Measurements from ENCODE around the gene SPATA1. TPM values are rescaled to one million over a fixed set of nuclear protein-coding genes. Genes with fewer than 3 reads are reported as not detected.

SPATA1 gene
- total RNA-seq, 1 experiment from 2014 or later, result 0.52 TPM

- no peak for DNase-seq
- TF ChIP-seq, protein P1, sequence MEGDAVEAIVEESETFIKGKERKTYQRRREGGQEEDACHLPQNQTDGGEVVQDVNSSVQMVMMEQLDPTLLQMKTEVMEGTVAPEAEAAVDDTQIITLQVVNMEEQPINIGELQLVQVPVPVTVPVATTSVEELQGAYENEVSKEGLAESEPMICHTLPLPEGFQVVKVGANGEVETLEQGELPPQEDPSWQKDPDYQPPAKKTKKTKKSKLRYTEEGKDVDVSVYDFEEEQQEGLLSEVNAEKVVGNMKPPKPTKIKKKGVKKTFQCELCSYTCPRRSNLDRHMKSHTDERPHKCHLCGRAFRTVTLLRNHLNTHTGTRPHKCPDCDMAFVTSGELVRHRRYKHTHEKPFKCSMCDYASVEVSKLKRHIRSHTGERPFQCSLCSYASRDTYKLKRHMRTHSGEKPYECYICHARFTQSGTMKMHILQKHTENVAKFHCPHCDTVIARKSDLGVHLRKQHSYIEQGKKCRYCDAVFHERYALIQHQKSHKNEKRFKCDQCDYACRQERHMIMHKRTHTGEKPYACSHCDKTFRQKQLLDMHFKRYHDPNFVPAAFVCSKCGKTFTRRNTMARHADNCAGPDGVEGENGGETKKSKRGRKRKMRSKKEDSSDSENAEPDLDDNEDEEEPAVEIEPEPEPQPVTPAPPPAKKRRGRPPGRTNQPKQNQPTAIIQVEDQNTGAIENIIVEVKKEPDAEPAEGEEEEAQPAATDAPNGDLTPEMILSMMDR (IDR thresholded peaks at IDR 0.05; ENCODE audit: unreplicated experiment), result no peak
- Mint-ChIP-seq H3K27ac (ENCODE audit: unreplicated experiment) (no peak overlapping the region), H3K36me3 (ENCODE audit: insufficient read depth, unreplicated experiment) (peaks cover 20% of the 10 kb centered on the region), H3K9me3 (ENCODE audit: low read depth, unreplicated experiment) (peaks cover 2% of the 10 kb centered on the region), H3K4me1 (ENCODE audit: low read depth, unreplicated experiment) (peaks cover 18% of the 10 kb centered on the region), H3K27me3 (ENCODE audit: unreplicated experiment) (no peaks in the 10 kb centered on the region), H3K4me3 (ENCODE audit: low read depth, unreplicated experiment) (no peak overlapping the region)
- intact Hi-C loops (cut with micrococcal nuclease; ENCODE audit: unreplicated experiment), result no loop called here
- BruUV-seq (replicated peaks), result no TSS peak
- CTCF ChIA-PET, result no interaction called here
Observed at GRCh38 chr1:84488107-84488506, 18.1 kb upstream of the SPATA1 start.

DNA sequence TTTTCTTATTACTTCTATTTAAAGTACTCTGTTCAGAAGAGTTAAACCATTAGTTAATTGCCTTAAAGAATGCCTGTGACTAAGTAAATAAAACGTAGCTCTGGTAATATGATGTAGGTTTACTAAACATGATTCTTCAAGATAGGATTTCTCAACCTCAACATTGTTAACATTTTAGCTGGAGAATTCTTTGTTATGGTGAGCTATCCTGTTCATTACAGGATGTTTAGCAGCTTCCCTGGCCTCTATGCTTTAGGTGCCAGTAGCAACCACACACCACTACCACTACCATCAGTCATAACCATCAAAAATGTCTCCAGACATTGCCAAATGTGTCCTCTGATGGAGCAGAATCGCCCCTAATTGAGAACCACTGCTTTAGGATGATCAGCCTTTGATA is 16.4 kb upstream of the SPATA1 start:
- H3K27ac Mint-ChIP-seq (ENCODE audit: unreplicated experiment), result no peak overlapping the region
- no TSS peak for BruUV-seq (replicated peaks)
- TF ChIP-seq, protein P1 (IDR thresholded peaks at IDR 0.05; ENCODE audit: unreplicated experiment), result no peak
- peaks cover 8% of the 10 kb centered on the region for H3K36me3 Mint-ChIP-seq (ENCODE audit: insufficient read depth, unreplicated experiment)
- peaks cover 18% of the 10 kb centered on the region for H3K4me1 Mint-ChIP-seq (ENCODE audit: low read depth, unreplicated experiment)
- no peaks in the 10 kb centered on the region for H3K27me3 Mint-ChIP-seq (ENCODE audit: unreplicated experiment)
- intact Hi-C loops (cut with micrococcal nuclease; ENCODE audit: unreplicated experiment), result no loop called here
- CTCF ChIA-PET, result no interaction called here
- peaks cover 2% of the 10 kb centered on the region for H3K9me3 Mint-ChIP-seq (ENCODE audit: low read depth, unreplicated experiment)
- no peak for DNase-seq
- no peak overlapping the region for H3K4me3 Mint-ChIP-seq (ENCODE audit: low read depth, unreplicated experiment)

DNA sequence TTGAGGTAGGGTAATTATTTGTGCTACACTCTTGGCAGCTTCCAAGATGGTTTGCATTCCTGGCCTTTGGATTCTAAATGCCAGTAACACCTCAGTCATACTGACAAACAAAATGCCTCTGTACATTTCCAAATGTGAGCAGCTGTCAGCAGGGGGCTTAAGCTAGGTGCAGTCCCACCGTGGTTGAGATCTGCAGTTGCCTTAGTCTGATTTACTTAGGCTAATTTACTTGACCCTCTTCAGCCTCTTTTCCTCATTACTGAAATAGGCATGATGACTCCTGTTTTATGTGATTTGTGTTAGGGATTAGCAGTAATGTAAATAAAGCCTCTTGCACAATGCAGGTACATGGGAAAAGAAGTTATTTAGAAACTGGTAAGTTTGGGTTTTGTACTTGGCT is 13.5 kb upstream of the SPATA1 start:
- H3K27ac Mint-ChIP-seq (ENCODE audit: unreplicated experiment), result no peak overlapping the region
- no peaks in the 10 kb centered on the region for H3K9me3 Mint-ChIP-seq (ENCODE audit: low read depth, unreplicated experiment)
- H3K4me3 Mint-ChIP-seq (ENCODE audit: low read depth, unreplicated experiment), result no peak overlapping the region
- CTCF ChIA-PET, result interaction anchor here (0.6 kb wide), 1 partner anchor 13 kb away, joined by 3 read pairs; no protein-coding TSS in a partner anchor
- H3K4me1 Mint-ChIP-seq (ENCODE audit: low read depth, unreplicated experiment), result no peaks in the 10 kb centered on the region
- no TSS peak for BruUV-seq (replicated peaks)
- H3K27me3 Mint-ChIP-seq (ENCODE audit: unreplicated experiment), result no peaks in the 10 kb centered on the region
- peaks cover 18% of the 10 kb centered on the region for H3K36me3 Mint-ChIP-seq (ENCODE audit: insufficient read depth, unreplicated experiment)
- DNase-seq, result no peak
- TF ChIP-seq, protein P1 (IDR thresholded peaks at IDR 0.05; ENCODE audit: unreplicated experiment), result no peak
- intact Hi-C loops (cut with micrococcal nuclease; ENCODE audit: unreplicated experiment), result no loop called here

- DNase-seq, result no peak
- Mint-ChIP-seq H3K4me1 (ENCODE audit: low read depth, unreplicated experiment) (no peaks in the 10 kb centered on the region), H3K27ac (ENCODE audit: unreplicated experiment) (peak overlapping the region; percentile 72), H3K4me3 (ENCODE audit: low read depth, unreplicated experiment) (no peak overlapping the region), H3K36me3 (ENCODE audit: insufficient read depth, unreplicated experiment) (peaks cover 17% of the 10 kb centered on the region), H3K27me3 (ENCODE audit: unreplicated experiment) (no peaks in the 10 kb centered on the region), H3K9me3 (ENCODE audit: low read depth, unreplicated experiment) (no peaks in the 10 kb centered on the region)
- no TSS peak for BruUV-seq (replicated peaks)
- intact Hi-C loops (cut with micrococcal nuclease; ENCODE audit: unreplicated experiment), result no loop called here
- CTCF ChIA-PET, result no interaction called here
- TF ChIP-seq, protein P1 (IDR thresholded peaks at IDR 0.05; ENCODE audit: unreplicated experiment), result no peak
Observed at GRCh38 chr1:84493747-84494146, 12.4 kb upstream of the SPATA1 start.
